GM12878 (cell line): ENCODE results near the gene PINLYP. TPM values are rescaled to one million over a fixed set of nuclear protein-coding genes. Genes with fewer than 3 reads are reported as not detected.
A peak's percentile ranks its signal among the peaks of the same experiment; 100 is the strongest.

Experiments
- CHD2 ChIP-seq: IDR thresholded peaks from 2 replicates; pipeline ENCODE4 v1.6.1; 2011; ENCODE audit warnings: low read depth, low read length, improper control_type of control experiment, borderline replicate concordance
- CREB1 ChIP-seq: IDR thresholded peaks from 2 replicates; pipeline ENCODE4 v1.6.1; 2012; ENCODE audit warnings: low read depth, mild to moderate bottlenecking, inconsistent platforms
- CREM ChIP-seq: IDR thresholded peaks from 2 replicates; pipeline ENCODE4 v1.6.1; 2014; ENCODE audit warnings: antibody characterized with exemption, low read depth
- EGR1 ChIP-seq, 2 experiments: IDR thresholded peaks; 1 replicate in 1 of 2; 2 replicates in 1 of 2; pipeline ENCODE4 v1.6.1; 2011 to 2012; ENCODE audit warnings: low read depth in 2 of 2, low read length in 2 of 2, borderline replicate concordance in 1 of 2, mild to moderate bottlenecking in 1 of 2, moderate library complexity in 1 of 2
- ESRRA ChIP-seq: IDR thresholded peaks from 2 replicates; pipeline ENCODE4 v1.6.1; 2012; ENCODE audit warnings: mild to moderate bottlenecking, low read length, improper control_type of control experiment
- HCFC1 ChIP-seq: fragments of 150-350 bp; IDR thresholded peaks from 2 replicates; pipeline ENCODE4 v1.6.1; 2014; ENCODE audit warnings: low read length
- HSF1 ChIP-seq: fragments of 150-350 bp; IDR thresholded peaks from 2 replicates; pipeline ENCODE4 v1.6.1; 2014; ENCODE audit warnings: mild to moderate bottlenecking, low read depth, low read length
- MTA2 ChIP-seq: fragments of 450-650 bp; IDR thresholded peaks from 2 replicates; pipeline ENCODE4 v1.6.1; 2016; ENCODE audit warnings: low read depth, mild to moderate bottlenecking, moderate library complexity
- MXI1 ChIP-seq: fragments of 150-350 bp; IDR thresholded peaks from 2 replicates; pipeline ENCODE4 v1.6.1; 2011; ENCODE audit warnings: low read depth, mild to moderate bottlenecking, inconsistent platforms, low read length, improper control_type of control experiment
- NFIC ChIP-seq: IDR thresholded peaks from 2 replicates; pipeline ENCODE4 v1.6.1; 2012; ENCODE audit warnings: low read depth, mild to moderate bottlenecking, inconsistent platforms, low read length, moderate library complexity
- NFYA ChIP-seq: IDR thresholded peaks from 2 replicates; pipeline ENCODE4 v1.6.1; 2011; ENCODE audit warnings: low read depth, mild to moderate bottlenecking, low read length, improper control_type of control experiment, borderline replicate concordance
- NRF1 ChIP-seq: conservative IDR thresholded peaks from 2 replicates; pipeline ENCODE4 v1.6.1; 2011; ENCODE audit warnings: mild to moderate bottlenecking, low read depth, low read length, improper control_type of control experiment
- POLR2A ChIP-seq: IDR thresholded peaks from 2 replicates; pipeline ENCODE4 v1.6.1; 2011; ENCODE audit warnings: low read depth, mild to moderate bottlenecking, low read length
- RB1 ChIP-seq: fragments of 450-650 bp; formaldehyde crosslinking; IDR thresholded peaks from 2 replicates; pipeline ENCODE4 v1.6.1; 2017; ENCODE audit warnings: mild to moderate bottlenecking, borderline replicate concordance
- RFX5 ChIP-seq: IDR thresholded peaks from 2 replicates; pipeline ENCODE4 v1.6.1; 2011; ENCODE audit warnings: low read depth, low read length, improper control_type of control experiment
- SMC3 ChIP-seq: IDR thresholded peaks from 2 replicates; pipeline ENCODE4 v1.6.1; 2011; ENCODE audit warnings: low read length, improper control_type of control experiment, borderline replicate concordance
- SP1 ChIP-seq: IDR thresholded peaks from one replicate; pipeline ENCODE4 v1.6.1; 2011; ENCODE audit warnings: low read depth, low read length
- STAT1 ChIP-seq: fragments of 450-650 bp; conservative IDR thresholded peaks from 2 replicates; pipeline ENCODE4 v1.6.1; 2014; ENCODE audit warnings: antibody characterized with exemption, mild to moderate bottlenecking
- TAF1 ChIP-seq: IDR thresholded peaks from 2 replicates; pipeline ENCODE4 v1.6.1; 2011; ENCODE audit warnings: mild to moderate bottlenecking, low read depth, low read length, borderline replicate concordance
- TCF3 ChIP-seq: IDR thresholded peaks from 2 replicates; pipeline ENCODE4 v1.6.1; 2012; ENCODE audit warnings: low read depth, mild to moderate bottlenecking, low read length, borderline replicate concordance; ENCODE audit not compliant: insufficient read depth
- TCF7 ChIP-seq: IDR thresholded peaks from 2 replicates; pipeline ENCODE4 v1.6.1; 2014; ENCODE audit warnings: antibody characterized with exemption, borderline replicate concordance
- YY1 ChIP-seq: IDR thresholded peaks from 2 replicates; pipeline ENCODE4 v1.6.1; 2011; ENCODE audit warnings: low read depth, mild to moderate bottlenecking, low read length
- ZNF207 ChIP-seq: fragments of 450-650 bp; IDR thresholded peaks from 2 replicates; pipeline ENCODE4 v1.6.1; 2014; ENCODE audit warnings: antibody characterized with exemption, mild to moderate bottlenecking, borderline replicate concordance
- ZNF217 ChIP-seq: fragments of 450-650 bp; IDR thresholded peaks from 2 replicates; pipeline ENCODE4 v1.6.1; 2017; ENCODE audit warnings: antibody characterized with exemption, mild to moderate bottlenecking
- ZNF274 ChIP-seq: IDR thresholded peaks from one replicate; pipeline ENCODE4 v1.8.0; 2011; ENCODE audit not compliant: insufficient read length, insufficient read depth
- polyA plus RNA-seq, 11 experiments: library from polyadenylated mRNA; depleted of rRNA in 4 of 11; unstranded in 6 of 11; stranded (reverse) in 5 of 11; fragments of >200 nt; fragmentation: Nextera tagmentation in 4 of 11; fragmentation: Illumina TruSeq in 1 of 11; extraction: Ambion mirVana in 4 of 11; extraction: Trizol in 1 of 11; gene quantifications; 1 replicate in 1 of 11; 2 replicates in 10 of 11; pipeline versions ENCODE4 v1.2.1 to v1.2.3, GENCODE V29; 2011 to 2016; ENCODE audit warnings: inconsistent platforms in 2 of 11, missing spikeins in 2 of 11, low read depth in 1 of 11
- total RNA-seq, 4 experiments: library from RNA; depleted of rRNA in 3 of 4; stranded (reverse); fragments of >200 nt in 3 of 4; fragmentation: Illumina TruSeq in 1 of 4; extraction: Trizol in 1 of 4; gene quantifications; 2 replicates each; pipeline versions ENCODE4 v1.2.1 to v1.2.3, GENCODE V29; 2013 to 2021
- TF ChIP-seq, protein P1 (sequence below): fragments of 450-650 bp; IDR thresholded peaks from 2 replicates; pipeline ENCODE4 v1.6.1; 2018; ENCODE audit warnings: borderline replicate concordance, mild to moderate bottlenecking; ENCODE audit not compliant: partially characterized antibody
- TF ChIP-seq, protein P2 (sequence below): fragments of 450-650 bp; IDR thresholded peaks from 2 replicates; pipeline ENCODE4 v1.6.1; 2017; ENCODE audit warnings: mild to moderate bottlenecking

Gene PINLYP
- total and polyA plus RNA-seq, 10 of the 15 experiments (the other 5 are each of a cell fraction or from before 2014, with no cell fraction given) = 1.0 to 26.9 (median 11.4) TPM

- peak; percentile 40 for TF ChIP-seq SP1
- TF ChIP-seq TAF1 = 0 out of 2 replicates have a peak, but pooled peaks have one; percentile 31
- no peak for TF ChIP-seq SMC3
- TF ChIP-seq, protein P1, sequence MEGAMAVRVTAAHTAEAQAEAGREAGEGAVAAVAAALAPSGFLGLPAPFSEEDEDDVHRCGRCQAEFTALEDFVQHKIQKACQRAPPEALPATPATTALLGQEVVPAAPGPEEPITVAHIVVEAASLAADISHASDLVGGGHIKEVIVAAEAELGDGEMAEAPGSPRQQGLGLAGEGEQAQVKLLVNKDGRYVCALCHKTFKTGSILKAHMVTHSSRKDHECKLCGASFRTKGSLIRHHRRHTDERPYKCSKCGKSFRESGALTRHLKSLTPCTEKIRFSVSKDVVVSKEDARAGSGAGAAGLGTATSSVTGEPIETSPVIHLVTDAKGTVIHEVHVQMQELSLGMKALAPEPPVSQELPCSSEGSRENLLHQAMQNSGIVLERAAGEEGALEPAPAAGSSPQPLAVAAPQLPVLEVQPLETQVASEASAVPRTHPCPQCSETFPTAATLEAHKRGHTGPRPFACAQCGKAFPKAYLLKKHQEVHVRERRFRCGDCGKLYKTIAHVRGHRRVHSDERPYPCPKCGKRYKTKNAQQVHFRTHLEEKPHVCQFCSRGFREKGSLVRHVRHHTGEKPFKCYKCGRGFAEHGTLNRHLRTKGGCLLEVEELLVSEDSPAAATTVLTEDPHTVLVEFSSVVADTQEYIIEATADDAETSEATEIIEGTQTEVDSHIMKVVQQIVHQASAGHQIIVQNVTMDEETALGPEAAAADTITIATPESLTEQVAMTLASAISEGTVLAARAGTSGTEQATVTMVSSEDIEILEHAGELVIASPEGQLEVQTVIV = no peak
- TF ChIP-seq RB1 = peak; percentile 82; the same call in 1 of the 2 replicates
- TF ChIP-seq ZNF274 = no peak
- peak; percentile 52; the same call in 1 of the 2 replicates for TF ChIP-seq CHD2
- TF ChIP-seq MXI1 = peak; percentile 90
- TF ChIP-seq POLR2A = peak; percentile 72
- TF ChIP-seq TCF3 = no peak
- no peak for TF ChIP-seq ESRRA
- no peak for TF ChIP-seq HSF1
- 0 out of 3 replicates have a peak, but pooled peaks of 1 of the 2 experiments have one; percentile 8 for TF ChIP-seq EGR1 (IDR thresholded peaks at IDR 0.05; ENCODE audit: borderline replicate concordance in 1 of 2, low read depth in 2 of 2, low read length in 2 of 2)
- peak; percentile 96 for TF ChIP-seq CREB1
- peak; percentile 68 for TF ChIP-seq HCFC1
- peak; percentile 68; the same call in 1 of the 2 replicates for TF ChIP-seq ZNF207
- no peak for TF ChIP-seq TCF7
- TF ChIP-seq RFX5 = peak; percentile 98
- no peak for TF ChIP-seq NFIC
- TF ChIP-seq ZNF217 = no peak
- peak; percentile 94 for TF ChIP-seq CREM
- no peak for TF ChIP-seq NFYA
- TF ChIP-seq, protein P2, sequence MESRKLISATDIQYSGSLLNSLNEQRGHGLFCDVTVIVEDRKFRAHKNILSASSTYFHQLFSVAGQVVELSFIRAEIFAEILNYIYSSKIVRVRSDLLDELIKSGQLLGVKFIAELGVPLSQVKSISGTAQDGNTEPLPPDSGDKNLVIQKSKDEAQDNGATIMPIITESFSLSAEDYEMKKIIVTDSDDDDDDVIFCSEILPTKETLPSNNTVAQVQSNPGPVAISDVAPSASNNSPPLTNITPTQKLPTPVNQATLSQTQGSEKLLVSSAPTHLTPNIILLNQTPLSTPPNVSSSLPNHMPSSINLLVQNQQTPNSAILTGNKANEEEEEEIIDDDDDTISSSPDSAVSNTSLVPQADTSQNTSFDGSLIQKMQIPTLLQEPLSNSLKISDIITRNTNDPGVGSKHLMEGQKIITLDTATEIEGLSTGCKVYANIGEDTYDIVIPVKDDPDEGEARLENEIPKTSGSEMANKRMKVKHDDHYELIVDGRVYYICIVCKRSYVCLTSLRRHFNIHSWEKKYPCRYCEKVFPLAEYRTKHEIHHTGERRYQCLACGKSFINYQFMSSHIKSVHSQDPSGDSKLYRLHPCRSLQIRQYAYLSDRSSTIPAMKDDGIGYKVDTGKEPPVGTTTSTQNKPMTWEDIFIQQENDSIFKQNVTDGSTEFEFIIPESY = no peak
- TF ChIP-seq STAT1 = no peak
- TF ChIP-seq YY1 = peak; percentile 49; the same call in 1 of the 2 replicates
- no peak for TF ChIP-seq MTA2
- TF ChIP-seq NRF1 = peak; percentile 91
Observed at GRCh38 chr19:43575156-43575950, at the start of gene PINLYP, which contains the start of gene XRCC1 (continued).
